ENCODE results near the gene IL1RAPL1.

The IL1RAPL1 gene

GRCh38 chrX:28988246-28988645 is 401.0 kb downstream of the IL1RAPL1 start:
- TF ChIP-seq CTCF (IDR thresholded peaks at IDR 0.05; ENCODE audit: low read depth, low read length) = no peak
- no peak for DNase-seq (ENCODE audit: low read depth, low spot score)
- in situ Hi-C loops (cut with HindIII; ENCODE audit: low sequenced_read_pairs) = no loop called here
- no peak overlapping the region for H3K4me3 ChIP-seq (ENCODE audit: low read depth, low read length)

GRCh38 chrX:28997706-28998463 is 410.6 kb downstream of the IL1RAPL1 start:
- in situ Hi-C loops (cut with HindIII; ENCODE audit: low sequenced_read_pairs) = no loop called here
- no peak overlapping the region for H3K4me3 ChIP-seq (ENCODE audit: low read depth, low read length)
- DNase-seq (ENCODE audit: low read depth, low spot score) = peak; percentile 6
- TF ChIP-seq CTCF (IDR thresholded peaks at IDR 0.05; ENCODE audit: low read depth, low read length) = no peak

- in situ Hi-C loops (cut with HindIII; ENCODE audit: low sequenced_read_pairs) = no loop called here
Measured at GRCh38 chrX:28998609-28999135, 411.4 kb downstream of the IL1RAPL1 start.

GRCh38 chrX:29012867-29013266 is 425.6 kb downstream of the IL1RAPL1 start:
- in situ Hi-C loops (cut with HindIII; ENCODE audit: low sequenced_read_pairs) = no loop called here
- no peak overlapping the region for H3K4me3 ChIP-seq (ENCODE audit: low read depth, low read length)
- no peak for TF ChIP-seq CTCF (IDR thresholded peaks at IDR 0.05; ENCODE audit: low read depth, low read length)
- DNase-seq (ENCODE audit: low read depth, low spot score) = no peak

More at GRCh38 chrX:28998609-28999135, 411.4 kb downstream of the IL1RAPL1 start:
- no peak for TF ChIP-seq CTCF (IDR thresholded peaks at IDR 0.05; ENCODE audit: low read depth, low read length)
- H3K4me3 ChIP-seq (ENCODE audit: low read depth, low read length) = no peak overlapping the region
- no peak for DNase-seq (ENCODE audit: low read depth, low spot score)

GRCh38 chrX:29023207-29023606 is 436.0 kb downstream of the IL1RAPL1 start:
- no peak for DNase-seq (ENCODE audit: low read depth, low spot score)
- in situ Hi-C loops (cut with HindIII; ENCODE audit: low sequenced_read_pairs) = no loop called here
- no peak for TF ChIP-seq CTCF (IDR thresholded peaks at IDR 0.05; ENCODE audit: low read depth, low read length)
- H3K4me3 ChIP-seq (ENCODE audit: low read depth, low read length) = no peak overlapping the region

GRCh38 chrX:29024871-29025270 is 437.6 kb downstream of the IL1RAPL1 start:
- no peak for TF ChIP-seq CTCF (IDR thresholded peaks at IDR 0.05; ENCODE audit: low read depth, low read length)

More at GRCh38 chrX:29024871-29025270, 437.6 kb downstream of the IL1RAPL1 start:
- no peak for DNase-seq (ENCODE audit: low read depth, low spot score)
- H3K4me3 ChIP-seq (ENCODE audit: low read depth, low read length) = no peak overlapping the region
- in situ Hi-C loops (cut with HindIII; ENCODE audit: low sequenced_read_pairs) = no loop called here
